GM18519 (cell line): ENCODE data around the gene MYH8.

Experiments used
- ATAC-seq: cut with Tn5 transposase; IDR thresholded peaks from one replicate; pipeline ENCODE4 v1.9.1; 2021; ENCODE audit warnings: mild to moderate bottlenecking, moderate library complexity; ENCODE audit not compliant: unreplicated experiment, low FRiP score

Gene MYH8

DNA sequence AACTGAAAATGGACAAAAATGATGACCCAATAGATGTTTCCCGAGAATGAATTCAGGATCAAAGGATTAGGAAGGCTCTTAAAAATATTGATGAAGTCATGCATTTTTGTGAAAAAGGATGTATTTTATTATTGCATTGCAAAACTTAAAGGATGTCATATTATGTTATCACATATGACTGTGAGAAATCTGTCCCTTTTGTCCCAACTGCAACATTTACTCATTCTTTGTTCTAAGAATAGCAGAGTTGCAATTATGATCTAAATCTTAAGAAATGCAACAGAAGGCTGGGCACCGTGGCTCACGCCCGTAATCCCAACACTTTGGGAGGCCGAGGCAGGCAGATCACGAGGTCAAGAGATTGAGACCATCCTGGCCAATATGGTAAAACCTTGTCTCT, 35.9 kb downstream of the MYH8 start:
- no peak for ATAC-seq

DNA sequence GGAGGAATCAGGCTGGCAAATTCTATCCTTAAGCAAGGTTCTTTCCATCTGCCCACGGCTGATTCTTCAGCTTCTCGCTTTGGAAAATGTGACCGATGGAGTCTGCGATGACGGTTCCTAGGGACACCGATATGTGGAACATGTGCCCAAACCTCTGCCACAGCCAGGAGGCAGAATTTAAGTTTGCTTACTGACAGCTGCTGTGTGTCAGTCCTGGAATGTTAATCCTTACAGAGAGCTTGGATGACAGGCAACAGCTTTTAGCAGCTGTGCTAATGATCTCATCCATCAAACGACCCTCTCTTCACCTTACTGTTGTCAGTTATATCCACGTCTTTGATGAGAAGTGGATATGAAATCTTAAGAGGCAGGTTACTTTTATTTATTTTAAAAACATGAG, 37.6 kb downstream of the MYH8 start:
- ATAC-seq: no peak

DNA sequence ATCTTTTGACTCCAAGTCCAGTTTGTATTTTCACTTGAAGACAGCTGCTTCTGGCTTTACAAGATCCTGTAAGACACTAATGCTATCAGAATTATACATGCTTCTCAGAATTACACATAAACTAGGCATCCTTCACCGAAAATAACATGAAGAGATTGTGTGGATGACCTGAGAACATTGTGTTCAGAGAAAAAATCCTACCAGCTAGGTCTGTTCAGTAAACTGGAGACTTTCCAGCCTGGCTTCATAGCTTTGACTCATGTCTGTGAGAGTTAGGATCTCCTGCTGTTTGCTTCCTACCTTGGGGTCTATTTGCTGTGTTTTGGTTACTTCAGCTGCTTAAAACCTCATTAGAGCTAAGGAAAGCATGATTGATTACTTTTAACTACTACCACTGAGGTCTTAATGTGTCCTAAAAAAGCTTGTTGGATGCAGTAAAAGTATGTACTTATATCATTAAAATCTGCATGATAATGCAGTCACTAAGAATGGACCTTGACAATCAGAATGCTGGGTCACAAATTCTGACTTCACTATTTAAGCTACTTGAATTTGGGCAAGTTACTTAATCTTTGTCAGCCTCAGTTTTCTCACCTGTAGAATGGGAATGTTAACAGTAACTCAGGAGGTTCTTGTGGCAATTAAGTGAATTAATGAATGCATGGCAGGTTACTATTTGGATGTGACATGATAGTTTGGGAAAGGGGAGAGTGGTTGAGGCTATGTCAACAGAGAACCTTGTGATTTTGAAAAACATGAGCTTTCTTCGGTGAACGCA, 40.9 kb downstream of the MYH8 start:
- ATAC-seq: no peak

DNA sequence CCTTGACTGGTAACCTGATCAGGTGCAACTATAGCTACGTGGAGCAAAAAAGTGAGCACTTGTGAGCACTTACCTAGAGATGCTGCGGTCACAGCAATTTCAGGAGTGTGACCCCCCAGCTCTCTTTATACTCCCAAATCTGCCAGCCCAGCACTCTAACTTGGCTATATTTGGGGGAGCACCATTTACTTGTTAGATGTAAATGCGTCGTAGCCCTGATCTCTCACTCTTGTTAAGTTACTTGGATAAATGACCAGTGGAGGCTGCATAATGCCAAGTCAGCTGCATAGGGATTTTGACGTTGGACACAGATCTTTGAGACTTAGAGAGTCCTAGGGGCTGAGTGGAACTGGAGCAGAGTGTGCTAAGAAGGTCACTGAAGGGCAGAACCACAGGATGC, 48.8 kb downstream of the MYH8 start, which contains the start of gene MYH13:
TSS of gene MYH13 (minus strand) at position 101 of the 400 bp plus-strand sequence. CDS start 8,476 bp downstream, outside the sequence.
- no peak for ATAC-seq

DNA sequence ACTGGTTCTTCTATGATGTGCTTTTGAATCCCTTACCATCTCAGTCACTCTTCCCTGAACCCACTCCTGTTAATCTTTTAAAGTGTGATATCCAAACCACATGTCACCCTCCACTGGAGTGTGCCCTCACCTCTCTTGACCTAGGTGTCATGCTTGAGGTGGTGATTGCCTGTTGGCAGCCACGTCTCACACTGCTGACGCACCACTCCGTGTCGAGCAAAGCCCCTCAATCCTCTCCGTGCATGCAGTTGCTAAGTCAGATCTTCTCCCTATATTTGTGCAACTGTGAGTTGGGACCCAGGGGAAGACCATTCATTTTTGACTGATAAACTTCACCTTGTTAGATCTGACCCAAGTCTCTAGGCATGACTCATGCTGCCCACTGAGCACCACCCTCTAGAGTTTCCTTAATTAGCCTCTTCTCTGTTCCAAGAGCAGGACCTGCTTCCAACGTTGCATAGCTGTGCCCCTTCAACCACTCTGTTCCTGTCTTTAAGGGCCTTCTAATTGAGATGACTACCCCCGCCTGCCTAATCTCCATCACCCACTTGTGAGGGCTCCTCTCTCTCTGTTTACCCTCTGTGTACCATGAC, 51.6 kb downstream of the MYH8 start:
- no peak for ATAC-seq

DNA sequence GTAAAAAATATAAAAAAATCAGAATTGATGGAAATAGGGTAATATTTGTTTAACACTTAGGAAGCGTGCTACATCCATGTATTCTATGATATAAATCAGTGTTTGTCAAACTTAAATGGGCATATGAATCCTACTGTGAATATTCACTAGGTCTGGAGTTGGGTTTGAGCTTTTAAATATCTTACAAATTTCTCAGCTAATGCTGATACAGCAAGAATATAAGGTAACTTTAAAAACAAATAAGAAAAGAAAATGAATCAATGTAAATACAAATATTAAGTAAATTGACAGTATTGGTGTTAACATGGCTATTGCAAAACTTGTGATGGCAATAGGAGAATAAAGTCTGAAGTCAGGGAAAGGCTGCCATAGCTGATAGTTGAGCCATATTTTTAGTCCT, 52.5 kb downstream of the MYH8 start:
- ATAC-seq: no peak

DNA sequence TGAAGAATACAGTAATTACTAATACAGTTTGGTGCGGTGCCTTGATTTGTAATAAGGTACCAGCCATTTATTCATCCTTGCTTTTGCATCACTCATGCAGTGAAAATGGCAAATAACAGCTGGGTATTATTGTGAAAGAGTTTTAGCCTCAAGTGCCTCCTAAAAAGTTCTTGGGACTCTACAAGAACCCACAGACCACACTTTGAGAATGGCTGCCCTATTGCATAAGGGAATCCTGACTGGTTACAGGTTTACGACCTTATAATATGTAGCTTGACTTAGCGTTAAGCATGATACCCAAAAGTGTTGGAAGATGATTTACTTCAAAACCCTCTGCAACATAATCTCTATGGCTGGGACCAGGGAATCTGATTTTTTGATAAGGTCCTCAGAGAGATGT, 53.2 kb downstream of the MYH8 start:
- no peak for ATAC-seq

DNA sequence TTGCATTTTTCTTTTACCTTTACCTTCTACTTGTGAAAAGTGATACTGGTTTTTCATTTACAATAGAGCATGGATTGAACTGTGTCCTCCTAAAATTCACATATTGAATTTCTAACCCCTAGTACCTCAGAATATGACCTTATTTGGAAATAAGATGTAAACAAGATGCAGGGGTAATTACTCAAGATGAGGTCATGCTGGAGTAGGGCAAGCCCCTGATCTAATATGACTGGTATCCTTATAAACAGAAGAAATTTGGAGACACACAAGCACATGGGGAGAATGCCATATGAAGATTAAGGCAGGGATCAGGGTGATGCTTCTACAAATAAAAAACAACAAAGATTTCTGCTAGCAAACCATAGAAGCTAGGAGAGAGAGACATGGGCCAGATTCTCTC, 61.2 kb downstream of the MYH8 start:
- ATAC-seq: no peak

DNA sequence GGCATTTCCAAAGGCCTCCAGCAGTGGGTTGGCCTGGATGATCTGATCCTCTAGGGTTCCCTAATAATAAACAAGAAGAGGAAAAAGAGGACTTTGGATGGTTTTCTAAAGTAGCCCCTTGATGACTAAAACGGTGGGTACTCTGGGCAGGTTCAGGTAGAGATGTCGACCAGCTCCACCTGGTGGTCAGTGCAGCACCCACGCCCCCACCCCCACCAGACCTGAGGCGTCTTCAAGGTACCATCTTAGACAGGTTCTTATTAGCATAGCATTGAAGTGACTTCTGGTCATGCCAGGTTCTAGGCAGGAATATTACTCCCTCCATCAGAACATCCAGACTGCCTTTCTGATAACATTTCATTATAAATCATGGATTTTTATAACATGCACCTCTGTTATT, 64.0 kb downstream of the MYH8 start:
- no peak for ATAC-seq

DNA sequence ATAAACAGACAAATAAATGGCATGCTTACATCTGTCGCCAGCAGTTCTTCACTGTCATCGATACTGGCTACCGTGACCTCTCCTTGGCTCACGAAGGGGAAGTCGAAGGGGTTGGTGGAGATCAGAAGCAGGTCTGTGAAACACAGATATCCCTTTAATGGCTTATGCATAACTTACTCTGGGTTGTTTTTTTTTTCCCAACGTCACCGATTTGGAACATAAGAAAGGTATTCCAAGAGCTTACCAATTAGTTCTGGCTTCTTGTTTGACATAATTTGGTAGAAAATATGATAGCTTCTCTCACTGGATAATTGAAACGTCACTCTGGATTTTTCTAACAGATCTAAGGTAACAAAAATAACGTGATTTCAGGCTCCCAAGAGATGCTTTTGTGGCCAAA, 67.1 kb downstream of the MYH8 start:
- no peak for ATAC-seq

DNA sequence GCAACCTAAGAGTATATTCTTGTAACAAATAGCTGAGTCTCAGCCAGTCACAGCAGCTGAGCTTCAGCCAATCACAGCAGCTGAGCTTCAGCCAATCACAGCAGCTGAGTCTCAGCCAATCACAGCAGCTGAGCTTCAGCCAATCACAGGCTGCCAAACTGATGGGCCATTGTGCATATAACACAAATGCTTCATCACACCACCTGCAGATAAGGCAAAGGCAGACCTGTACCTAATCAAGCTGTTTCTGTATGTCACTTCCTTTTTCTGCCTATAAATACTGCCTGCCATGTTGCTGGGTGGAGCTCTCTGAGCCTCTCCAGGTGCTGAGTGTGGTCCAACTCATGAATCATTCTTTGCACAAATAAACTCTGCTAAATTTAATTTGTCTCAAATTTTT, 68.9 kb downstream of the MYH8 start:
- ATAC-seq: no peak

DNA sequence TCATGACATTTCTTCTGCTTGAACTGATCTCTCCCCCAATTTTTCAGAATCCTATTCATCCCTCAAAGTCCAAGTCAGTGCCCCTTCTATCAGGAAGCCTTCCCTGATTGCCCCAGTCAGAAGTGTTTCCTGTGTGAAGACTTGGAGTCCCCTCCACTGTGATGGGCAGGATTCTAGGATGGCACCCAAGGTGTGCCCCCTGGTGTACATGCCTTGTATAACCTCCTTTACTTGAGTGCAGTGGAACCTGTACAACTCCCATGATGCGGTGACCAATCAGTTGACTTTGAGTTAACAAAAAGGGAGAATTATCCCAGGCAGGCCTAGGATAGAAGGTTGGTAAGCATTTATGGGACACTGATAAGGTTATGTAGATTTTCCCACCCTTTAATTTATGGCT, 72.3 kb downstream of the MYH8 start:
- no peak for ATAC-seq

DNA sequence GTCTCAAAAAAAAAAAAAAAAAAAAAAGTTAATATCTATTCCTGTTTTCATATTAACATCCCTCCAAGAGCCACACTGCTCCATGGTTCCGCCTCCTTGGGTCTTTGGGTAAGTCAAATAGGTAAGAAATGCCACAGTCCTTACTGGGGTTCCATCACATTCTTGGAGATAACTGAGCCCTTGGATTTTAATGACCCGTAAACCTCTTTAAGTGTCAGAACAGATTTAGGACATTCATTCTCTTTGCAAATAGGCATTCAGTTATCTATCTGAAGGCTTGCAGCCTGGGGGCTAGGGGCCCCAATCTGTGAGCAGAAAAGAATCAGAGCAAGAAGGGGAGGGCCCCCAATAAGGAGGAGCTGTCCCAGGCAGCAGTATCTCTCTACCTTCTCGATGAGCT, 76.9 kb downstream of the MYH8 start:
- no peak for ATAC-seq
